ENCODE measurements around the gene CXCR4. TPM values are rescaled to one million over a fixed set of nuclear protein-coding genes. Genes with fewer than 3 reads are reported as not detected.

Gene CXCR4
- total RNA-seq, 2 experiments from 2014 or later, result 1,661 to 1,739 TPM

- Mint-ChIP-seq H3K27ac (no peak overlapping the region), H3K27me3 (no peaks in the 10 kb centered on the region), H3K36me3 (ENCODE audit: low read depth) (no peaks in the 10 kb centered on the region), H3K4me3 (no peak overlapping the region), H3K4me1 (ENCODE audit: low read depth) (peaks cover 39% of the 10 kb centered on the region), H3K9me3 (no peaks in the 10 kb centered on the region)
- intact Hi-C loops (cut with DNase I, micrococcal nuclease), result no loop called here
- ChIA-PET POLR2A (no interaction called here), CTCF (no interaction called here)
- DNase-seq (no peak), ATAC-seq (ENCODE audit: poor library complexity) (no peak)
- no peak overlapping the region for H3K4me3 ChIP-seq (ENCODE audit: low read length)
- H3K36me3 ChIP-seq (ENCODE audit: insufficient read depth, low read length), result no peaks in the 10 kb centered on the region
- TF ChIP-seq CTCF (IDR thresholded peaks at IDR 0.05), result no peak
- no peaks in the 10 kb centered on the region for H3K27me3 ChIP-seq (ENCODE audit: control insufficient read depth in 1 of 2, insufficient read depth in 2 of 2, low read length in 2 of 2)
- no peaks in the 10 kb centered on the region for H3K9me3 ChIP-seq (ENCODE audit: control insufficient read depth in 1 of 2, insufficient read depth in 1 of 2, low read length in 2 of 2)
- no peak overlapping the region for H3K27ac ChIP-seq (ENCODE audit: low read depth in 1 of 2, low read length in 2 of 2)
- no peaks in the 10 kb centered on the region for H3K4me1 ChIP-seq (ENCODE audit: insufficient read depth, low read length)
These were observed 31.1 kb upstream of the CXCR4 start for GRCh38 chr2:136149011-136149410.

- H3K36me3 ChIP-seq (ENCODE audit: insufficient read depth, low read length), result no peaks in the 10 kb centered on the region
- CTCF ChIA-PET, result no interaction called here
- no peak for TF ChIP-seq CTCF (IDR thresholded peaks at IDR 0.05)
- H3K27ac Mint-ChIP-seq, result no peak overlapping the region
- H3K36me3 Mint-ChIP-seq (ENCODE audit: low read depth), result no peaks in the 10 kb centered on the region
- H3K9me3 ChIP-seq (ENCODE audit: control insufficient read depth in 1 of 2, insufficient read depth in 1 of 2, low read length in 2 of 2), result no peaks in the 10 kb centered on the region
- DNase-seq (no peak), ATAC-seq (ENCODE audit: poor library complexity) (no peak)
- no peak overlapping the region for H3K4me3 ChIP-seq (ENCODE audit: low read length)
- peaks cover 42% of the 10 kb centered on the region for H3K4me1 Mint-ChIP-seq (ENCODE audit: low read depth)
- H3K4me1 ChIP-seq (ENCODE audit: insufficient read depth, low read length), result peaks cover 6% of the 10 kb centered on the region
- H3K27me3 Mint-ChIP-seq, result no peaks in the 10 kb centered on the region
- no peaks in the 10 kb centered on the region for H3K27me3 ChIP-seq (ENCODE audit: control insufficient read depth in 1 of 2, insufficient read depth in 2 of 2, low read length in 2 of 2)
- no peak overlapping the region for H3K4me3 Mint-ChIP-seq
- no peaks in the 10 kb centered on the region for H3K9me3 Mint-ChIP-seq
- H3K27ac ChIP-seq (ENCODE audit: low read depth in 1 of 2, low read length in 2 of 2), result no peak overlapping the region
- intact Hi-C loops (cut with DNase I, micrococcal nuclease), result no loop called here
- POLR2A ChIA-PET, result no interaction called here
These were observed 28.6 kb upstream of the CXCR4 start for GRCh38 chr2:136146564-136146963.

GRCh38 chr2:136143603-136144451, 25.9 kb upstream of the CXCR4 start:
- H3K36me3 ChIP-seq (ENCODE audit: insufficient read depth, low read length), result no peaks in the 10 kb centered on the region
- DNase-seq (no peak), ATAC-seq (ENCODE audit: poor library complexity) (no peak)
- no peak overlapping the region for H3K4me3 ChIP-seq (ENCODE audit: low read length)
- Mint-ChIP-seq H3K4me3 (no peak overlapping the region), H3K27ac (no peak overlapping the region), H3K4me1 (ENCODE audit: low read depth) (peaks cover 57% of the 10 kb centered on the region), H3K9me3 (no peaks in the 10 kb centered on the region), H3K36me3 (ENCODE audit: low read depth) (no peaks in the 10 kb centered on the region), H3K27me3 (no peaks in the 10 kb centered on the region)
- no peak for TF ChIP-seq CTCF (IDR thresholded peaks at IDR 0.05)
- intact Hi-C loops (cut with DNase I, micrococcal nuclease), result loop anchor here in 1 of 2 experiments (5.0 kb wide), 1 partner anchor 93 kb away; no protein-coding TSS in a partner anchor
- H3K4me1 ChIP-seq (ENCODE audit: insufficient read depth, low read length), result peaks cover 25% of the 10 kb centered on the region
- CTCF ChIA-PET, result no interaction called here
- no peaks in the 10 kb centered on the region for H3K9me3 ChIP-seq (ENCODE audit: control insufficient read depth in 1 of 2, insufficient read depth in 1 of 2, low read length in 2 of 2)
- no peak overlapping the region for H3K27ac ChIP-seq (ENCODE audit: low read depth in 1 of 2, low read length in 2 of 2)
- POLR2A ChIA-PET, result interaction anchor here (0.6 to 2.3 kb wide), 3 partner anchors 7 to 195 kb away, joined by 3 to 11 read pairs (median 4); no protein-coding TSS in a partner anchor
- no peaks in the 10 kb centered on the region for H3K27me3 ChIP-seq (ENCODE audit: control insufficient read depth in 1 of 2, insufficient read depth in 2 of 2, low read length in 2 of 2)
